Epithelial cell of proximal tubule (primary cell): ENCODE measurements around the gene FREM1. TPM values are rescaled to one million over a fixed set of nuclear protein-coding genes. Genes with fewer than 3 reads are reported as not detected.
"Not testable (repeated sequence)": the region's sequence is repeated elsewhere in the genome, so short reads cannot be mapped to it uniquely, and the experiment has no call there.

Experiments used
- DNase-seq: peaks from one replicate; pipeline ENCODE4 v3.0.0-alpha.2; 2011; ENCODE audit warnings: low read depth
- H3K4me3 ChIP-seq: 2 replicates; pipeline ENCODE4 v1.5.1; 2011; ENCODE audit warnings: low read depth, mild to moderate bottlenecking, low read length
- total RNA-seq: library from RNA; depleted of rRNA; stranded (reverse); fragments of >200 nt; gene quantifications from 2 replicates; pipeline ENCODE4 v1.2.3, GENCODE V29; 2015
- TF ChIP-seq, protein P1 (sequence below): conservative IDR thresholded peaks from 2 replicates; pipeline ENCODE4 v1.5.1; 2012; ENCODE audit warnings: low read depth, mild to moderate bottlenecking, low read length

FREM1 gene
- total RNA-seq, 1 donor from 2014 or later: 0.17 TPM

DNA sequence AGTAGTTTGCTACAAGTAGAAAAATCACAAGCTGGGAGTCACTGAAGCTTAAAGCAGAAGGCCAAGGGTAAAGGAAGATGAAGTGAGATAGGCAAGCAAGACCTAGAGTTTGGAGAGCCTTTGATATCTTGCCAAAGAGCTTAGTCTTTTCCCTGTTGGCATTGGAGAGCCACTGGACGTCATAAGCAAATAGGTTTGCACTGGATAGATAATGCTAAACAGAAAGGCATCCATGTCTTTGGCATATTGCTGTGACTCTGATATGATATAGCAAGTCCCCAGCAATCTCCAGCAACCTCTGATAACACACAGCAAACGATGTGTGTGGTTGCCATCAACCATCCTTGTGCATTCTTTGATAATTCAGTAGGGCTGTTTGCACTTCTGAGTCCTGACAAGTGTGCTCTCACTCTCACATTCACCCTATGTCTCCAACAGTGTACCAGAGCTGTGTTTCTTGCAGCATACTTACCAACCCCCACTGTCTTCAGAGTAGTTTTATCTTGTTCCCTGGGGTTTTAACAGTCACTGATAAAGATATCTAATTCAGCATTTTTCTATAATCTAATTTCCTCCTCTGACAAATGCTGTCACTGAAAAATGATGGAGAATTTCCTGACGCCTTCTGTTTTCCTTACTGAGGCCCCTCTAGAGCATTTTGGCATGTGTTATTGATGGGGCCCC is 16.9 kb upstream of the FREM1 start:
- TF ChIP-seq, protein P1, sequence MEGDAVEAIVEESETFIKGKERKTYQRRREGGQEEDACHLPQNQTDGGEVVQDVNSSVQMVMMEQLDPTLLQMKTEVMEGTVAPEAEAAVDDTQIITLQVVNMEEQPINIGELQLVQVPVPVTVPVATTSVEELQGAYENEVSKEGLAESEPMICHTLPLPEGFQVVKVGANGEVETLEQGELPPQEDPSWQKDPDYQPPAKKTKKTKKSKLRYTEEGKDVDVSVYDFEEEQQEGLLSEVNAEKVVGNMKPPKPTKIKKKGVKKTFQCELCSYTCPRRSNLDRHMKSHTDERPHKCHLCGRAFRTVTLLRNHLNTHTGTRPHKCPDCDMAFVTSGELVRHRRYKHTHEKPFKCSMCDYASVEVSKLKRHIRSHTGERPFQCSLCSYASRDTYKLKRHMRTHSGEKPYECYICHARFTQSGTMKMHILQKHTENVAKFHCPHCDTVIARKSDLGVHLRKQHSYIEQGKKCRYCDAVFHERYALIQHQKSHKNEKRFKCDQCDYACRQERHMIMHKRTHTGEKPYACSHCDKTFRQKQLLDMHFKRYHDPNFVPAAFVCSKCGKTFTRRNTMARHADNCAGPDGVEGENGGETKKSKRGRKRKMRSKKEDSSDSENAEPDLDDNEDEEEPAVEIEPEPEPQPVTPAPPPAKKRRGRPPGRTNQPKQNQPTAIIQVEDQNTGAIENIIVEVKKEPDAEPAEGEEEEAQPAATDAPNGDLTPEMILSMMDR: no peak
- DNase-seq: no peak
- H3K4me3 ChIP-seq: no peak overlapping the region

DNA sequence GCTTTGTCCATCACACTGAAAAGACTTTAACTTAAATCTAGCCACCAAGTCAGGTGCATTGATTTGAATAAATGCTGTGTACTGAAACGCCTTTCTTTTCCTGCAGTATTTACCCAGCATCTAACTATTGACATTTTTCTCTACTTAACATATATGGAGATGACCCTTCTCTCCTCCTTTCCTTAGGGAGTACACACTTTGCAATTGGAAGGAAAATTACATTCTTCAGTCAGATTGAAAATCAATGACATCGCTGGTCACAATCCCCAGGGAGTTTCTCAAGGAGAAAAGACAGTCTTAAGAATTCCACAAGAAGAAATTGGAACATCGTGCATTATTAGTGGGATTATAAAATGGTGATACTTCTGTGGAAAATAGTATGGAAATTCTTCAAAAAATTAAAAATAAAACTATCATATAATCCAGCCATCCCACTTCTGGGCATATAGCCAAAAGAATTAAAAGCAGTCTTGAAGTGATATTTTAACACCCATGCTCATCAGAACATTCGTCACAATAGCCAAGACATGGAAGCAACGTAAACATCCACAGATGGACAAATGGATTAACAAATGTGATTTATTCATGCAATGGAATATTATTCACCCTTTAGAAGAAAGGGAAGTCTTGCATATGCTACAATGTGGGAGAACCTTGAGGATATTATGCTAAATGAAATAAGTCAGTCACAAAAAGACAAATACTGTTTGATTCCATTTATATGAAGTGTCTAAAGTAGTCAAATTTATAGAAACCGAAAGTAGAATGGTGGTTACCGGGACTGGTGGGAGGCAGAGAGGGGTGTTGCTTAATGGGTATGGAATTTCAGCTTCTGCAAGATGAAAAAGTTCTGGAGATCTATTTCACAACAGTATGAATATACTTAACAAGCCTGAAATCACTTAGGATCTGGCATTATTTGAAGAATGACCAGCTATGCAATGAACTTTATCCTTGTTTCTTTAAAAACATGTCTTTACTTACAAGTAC is 14.3 kb upstream of the FREM1 start:
- TF ChIP-seq, protein P1: no peak
- DNase-seq: no peak
- no peak overlapping the region for H3K4me3 ChIP-seq

DNA sequence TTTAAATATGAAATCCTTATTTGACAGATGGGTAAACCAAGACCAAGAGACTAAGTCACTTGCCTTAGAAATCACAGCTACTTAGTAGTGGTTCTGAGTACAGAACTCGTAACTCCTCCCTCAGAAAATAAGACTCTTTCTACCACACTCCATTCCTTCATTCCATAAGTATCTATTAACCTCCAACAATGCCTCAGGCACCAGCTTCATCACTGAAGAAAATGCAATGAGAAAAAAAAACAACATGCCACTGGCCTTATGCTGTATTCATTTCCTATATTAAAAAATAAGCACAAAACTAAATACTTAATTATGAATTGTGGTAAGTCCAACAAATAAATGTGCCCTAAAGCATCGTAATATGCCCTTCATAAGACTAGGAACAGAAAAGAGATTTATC is 13.5 kb upstream of the FREM1 start:
- H3K4me3 ChIP-seq: no peak overlapping the region
- TF ChIP-seq, protein P1: no peak
- no peak for DNase-seq

DNA sequence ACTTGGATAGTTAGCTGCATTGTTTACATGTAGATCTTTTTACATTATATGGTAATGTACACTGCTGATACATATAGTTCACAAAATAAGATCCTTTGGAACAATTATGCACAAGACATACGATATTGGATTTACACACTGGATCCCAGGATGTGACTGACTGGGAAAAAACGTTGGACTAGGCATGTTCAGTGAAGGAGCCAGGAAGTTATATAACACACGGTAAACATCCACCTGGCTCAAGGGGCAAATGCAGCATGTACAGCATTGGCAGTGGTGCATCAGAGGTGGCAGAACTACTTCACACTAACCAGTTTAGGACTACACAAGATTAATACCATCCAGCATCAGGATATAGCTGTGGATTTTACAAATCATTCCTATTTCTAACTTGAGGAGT is 10.6 kb upstream of the FREM1 start:
- not testable (repeated sequence) for H3K4me3 ChIP-seq, DNase-seq

DNA sequence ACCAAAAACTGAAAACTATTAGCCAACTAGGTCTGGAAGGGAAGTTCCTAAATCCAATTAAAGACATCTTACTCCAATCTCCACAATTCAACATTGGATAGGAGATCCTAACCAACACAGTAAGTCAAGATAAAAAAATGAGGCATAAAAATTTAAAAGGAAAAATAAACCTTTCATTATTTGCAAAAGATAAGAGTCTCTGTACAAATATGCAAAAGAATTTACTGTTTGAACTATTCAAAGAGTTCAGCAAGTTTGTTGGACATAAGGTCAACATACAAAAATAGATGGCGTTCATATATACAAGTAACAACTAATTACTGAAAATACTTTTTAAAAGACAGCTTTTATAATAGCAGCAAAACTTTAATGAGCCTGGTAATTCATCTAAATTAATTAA is 3.1 kb upstream of the FREM1 start:
- DNase-seq: no peak
- H3K4me3 ChIP-seq: no peak overlapping the region
- TF ChIP-seq, protein P1: no peak

DNA sequence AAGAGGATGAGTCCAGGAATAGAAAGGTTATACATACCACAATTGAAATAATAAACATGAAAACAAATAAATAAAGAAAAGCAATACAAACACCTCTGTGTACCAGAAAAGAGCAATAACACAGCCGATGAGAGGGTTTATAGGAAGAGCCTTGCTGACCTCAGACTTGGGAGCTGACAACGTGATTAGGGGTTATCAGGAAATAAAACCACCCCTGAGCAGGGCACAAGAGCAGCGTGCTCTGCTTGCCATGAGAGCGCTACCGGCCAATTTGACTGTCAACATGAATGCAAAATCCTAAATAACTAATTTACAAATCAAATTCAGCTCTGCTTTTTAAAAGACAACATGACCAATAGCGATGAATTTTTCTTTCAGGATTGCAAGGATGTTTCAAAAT is 2.6 kb upstream of the FREM1 start:
- no peak for DNase-seq
- no peak overlapping the region for H3K4me3 ChIP-seq
- TF ChIP-seq, protein P1: no peak

DNA sequence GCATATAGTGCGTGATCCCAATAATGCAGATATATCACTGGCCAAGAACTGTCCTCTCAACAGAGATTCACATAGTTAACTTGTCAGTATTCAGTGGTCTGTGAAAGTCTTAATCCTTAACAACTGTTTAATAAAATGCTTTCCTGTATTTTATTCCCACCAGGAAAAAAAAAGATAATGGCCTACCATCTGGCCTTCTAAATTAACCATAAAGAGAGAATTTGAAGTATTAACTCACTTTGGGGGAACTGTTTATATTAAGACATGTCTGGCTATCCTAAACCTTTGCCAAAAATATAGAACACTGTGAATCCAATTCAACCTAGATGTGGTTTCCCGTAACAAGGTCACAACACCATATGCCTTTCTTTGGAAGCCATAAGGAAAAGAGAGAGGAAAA is 818 bp upstream of the FREM1 start:
- DNase-seq: no peak
- H3K4me3 ChIP-seq: no peak overlapping the region
- TF ChIP-seq, protein P1: no peak
